ENCODE data around the gene FYB1.

- TF ChIP-seq POLR2AphosphoS5 (IDR thresholded peaks at IDR 0.05; ENCODE audit: low read depth, low read length), result no peak
- TF ChIP-seq, protein P1, sequence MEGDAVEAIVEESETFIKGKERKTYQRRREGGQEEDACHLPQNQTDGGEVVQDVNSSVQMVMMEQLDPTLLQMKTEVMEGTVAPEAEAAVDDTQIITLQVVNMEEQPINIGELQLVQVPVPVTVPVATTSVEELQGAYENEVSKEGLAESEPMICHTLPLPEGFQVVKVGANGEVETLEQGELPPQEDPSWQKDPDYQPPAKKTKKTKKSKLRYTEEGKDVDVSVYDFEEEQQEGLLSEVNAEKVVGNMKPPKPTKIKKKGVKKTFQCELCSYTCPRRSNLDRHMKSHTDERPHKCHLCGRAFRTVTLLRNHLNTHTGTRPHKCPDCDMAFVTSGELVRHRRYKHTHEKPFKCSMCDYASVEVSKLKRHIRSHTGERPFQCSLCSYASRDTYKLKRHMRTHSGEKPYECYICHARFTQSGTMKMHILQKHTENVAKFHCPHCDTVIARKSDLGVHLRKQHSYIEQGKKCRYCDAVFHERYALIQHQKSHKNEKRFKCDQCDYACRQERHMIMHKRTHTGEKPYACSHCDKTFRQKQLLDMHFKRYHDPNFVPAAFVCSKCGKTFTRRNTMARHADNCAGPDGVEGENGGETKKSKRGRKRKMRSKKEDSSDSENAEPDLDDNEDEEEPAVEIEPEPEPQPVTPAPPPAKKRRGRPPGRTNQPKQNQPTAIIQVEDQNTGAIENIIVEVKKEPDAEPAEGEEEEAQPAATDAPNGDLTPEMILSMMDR (IDR thresholded peaks at IDR 0.05), result no peak
- no peak for TF ChIP-seq REST (IDR thresholded peaks at IDR 0.05; ENCODE audit: insufficient read depth in 1 of 2, low read depth in 2 of 2, low read length in 1 of 2)
Measured at GRCh38 chr5:39121315-39121714, 98.0 kb downstream of the FYB1 start.

Measured in Panc1 (cell line).